Ovary (tissue), 3 donors: Measurements from ENCODE around the gene SLC4A2.

Experiments
- EP300 ChIP-seq: sonication (generic); formaldehyde crosslinking; IDR thresholded peaks from one replicate; pipeline ENCODE4 v1.6.1; 2017; ENCODE audit warnings: antibody characterized with exemption
- POLR2A ChIP-seq: fragments of 450-650 bp; IDR thresholded peaks from one replicate; pipeline ENCODE4 v1.6.1; 2017; ENCODE audit warnings: antibody characterized with exemption, mild to moderate bottlenecking, moderate library complexity
- TF ChIP-seq, protein P1 (sequence below), 3 donors: fragments of 450-650 bp in 2 of 3; fragments of 200-600 bp in 1 of 3; IDR thresholded peaks; one replicate each; pipeline versions ENCODE4 v1.5.1 to v1.8.0; 2016 to 2022; ENCODE audit warnings: antibody characterized with exemption in 3 of 3, mild to moderate bottlenecking in 1 of 3
- donor health status: DM: no; HTN: no; CAD: no.

DNA sequence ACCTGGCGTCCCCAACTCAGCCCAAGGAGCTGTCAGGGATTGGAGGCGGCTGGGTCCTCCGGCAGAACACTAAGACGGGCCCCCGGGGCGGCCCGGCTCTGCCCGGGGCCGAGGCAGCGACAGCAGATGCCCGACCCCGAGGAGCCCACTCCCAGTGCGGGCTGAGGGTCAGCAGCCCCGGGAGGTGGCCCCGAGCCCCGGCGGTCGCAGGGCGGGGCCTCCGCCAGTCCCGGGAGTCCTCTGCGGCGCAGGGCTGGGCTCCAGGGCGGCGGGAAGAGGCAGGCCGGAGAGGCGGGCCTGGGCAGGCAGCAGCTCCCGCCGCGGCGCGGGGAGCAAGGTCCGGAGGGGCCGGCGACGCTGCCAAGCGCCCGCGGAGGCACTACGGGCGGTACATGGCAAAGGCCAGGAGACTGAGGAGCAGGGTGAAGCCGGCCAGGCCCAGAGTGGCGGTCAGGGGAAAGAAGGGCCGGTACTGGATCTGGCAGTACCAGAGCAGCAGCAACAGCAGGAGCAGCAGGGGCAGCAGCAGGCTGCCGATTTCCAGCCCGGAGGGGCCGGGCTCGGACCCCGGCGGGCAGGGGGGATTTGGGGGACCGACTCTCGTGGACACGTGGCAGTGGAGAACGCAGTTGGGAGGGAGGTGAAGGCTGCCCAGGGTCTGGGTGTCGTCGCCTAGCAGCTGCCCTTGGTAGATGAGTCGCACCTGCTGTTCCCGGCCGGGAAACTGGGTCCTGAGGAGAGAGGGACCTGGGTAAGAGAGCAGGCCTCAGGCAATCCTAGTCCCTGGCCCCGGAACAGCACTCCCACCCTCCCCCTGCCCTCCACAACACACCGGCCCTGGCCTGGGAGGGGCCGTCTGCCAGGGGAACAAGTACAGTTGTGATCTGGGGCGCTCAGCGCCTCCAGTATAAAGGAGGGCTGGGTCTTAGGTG, 22.0 kb downstream of the SLC4A2 start:
- TF ChIP-seq POLR2A (no peak), EP300 (no peak)
- TF ChIP-seq, protein P1, sequence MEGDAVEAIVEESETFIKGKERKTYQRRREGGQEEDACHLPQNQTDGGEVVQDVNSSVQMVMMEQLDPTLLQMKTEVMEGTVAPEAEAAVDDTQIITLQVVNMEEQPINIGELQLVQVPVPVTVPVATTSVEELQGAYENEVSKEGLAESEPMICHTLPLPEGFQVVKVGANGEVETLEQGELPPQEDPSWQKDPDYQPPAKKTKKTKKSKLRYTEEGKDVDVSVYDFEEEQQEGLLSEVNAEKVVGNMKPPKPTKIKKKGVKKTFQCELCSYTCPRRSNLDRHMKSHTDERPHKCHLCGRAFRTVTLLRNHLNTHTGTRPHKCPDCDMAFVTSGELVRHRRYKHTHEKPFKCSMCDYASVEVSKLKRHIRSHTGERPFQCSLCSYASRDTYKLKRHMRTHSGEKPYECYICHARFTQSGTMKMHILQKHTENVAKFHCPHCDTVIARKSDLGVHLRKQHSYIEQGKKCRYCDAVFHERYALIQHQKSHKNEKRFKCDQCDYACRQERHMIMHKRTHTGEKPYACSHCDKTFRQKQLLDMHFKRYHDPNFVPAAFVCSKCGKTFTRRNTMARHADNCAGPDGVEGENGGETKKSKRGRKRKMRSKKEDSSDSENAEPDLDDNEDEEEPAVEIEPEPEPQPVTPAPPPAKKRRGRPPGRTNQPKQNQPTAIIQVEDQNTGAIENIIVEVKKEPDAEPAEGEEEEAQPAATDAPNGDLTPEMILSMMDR (IDR thresholded peaks at IDR 0.05) = no peak
